HCT116 (cell line): Measurements from ENCODE around the gene PHLPP2. TPM values are rescaled to one million over a fixed set of nuclear protein-coding genes. Genes with fewer than 3 reads are reported as not detected.

Source experiments
- ATAC-seq: fragments of 200-7000 bp; cut with Tn5 transposase; 2 replicates; pipeline ENCODE4 v1.9.1; 2020; ENCODE audit warnings: mild to moderate bottlenecking, moderate library complexity
- BruUV-seq: library from RNA; stranded (reverse); fragments of 400-500 nt; replicated peaks from 2 replicates; lab custom pipeline; 2021; lab: Mats Ljungman, UMichigan
- CTCF ChIA-PET: fragments of 300-600 bp; sonication (Branson Sonifier 250); formaldehyde crosslinking; loops from one replicate; lab custom pipeline; 2021; ENCODE audit warnings: antibody characterized with exemption; lab: Charles Lee
- POLR2A ChIA-PET: fragments of 300-600, 350-600 bp; sonication (Branson Sonifier 250); formaldehyde crosslinking; loops from one replicate; lab custom pipeline; 2021; ENCODE audit warnings: antibody characterized with exemption; lab: Charles Lee
- RAD21 ChIA-PET, 2 experiments: fragments of 300-600 bp; sonication (Branson Sonifier 250); formaldehyde crosslinking; loops; one replicate each; lab custom pipeline; 2023; ENCODE audit warnings: low total read pairs in 2 of 2; ENCODE audit not compliant: uncharacterized antibody in 2 of 2, unreplicated experiment in 2 of 2, low non-redundant PET in 1 of 2; lab: Charles Lee
- DNase-seq: peaks from one replicate; pipeline ENCODE4 v3.0.0-alpha.2; 2010; ENCODE audit warnings: low read depth, low spot score
- H2AFZ ChIP-seq: fragments of 200-600 bp; shearing (Covaris generic), sonication (generic); 2 replicates; pipeline ENCODE4 v1.6.1; 2017; ENCODE audit warnings: low read depth, mixed run types, mixed read lengths, antibody characterized with exemption, low read length; ENCODE audit not compliant: poor library complexity, severe bottlenecking
- H3K27ac ChIP-seq: 2 replicates; pipeline ENCODE4 v1.5.1; 2012; ENCODE audit warnings: low read depth, low read length
- H3K27me3 ChIP-seq: fragments of 200-600 bp; sonication (generic); 2 replicates; pipeline ENCODE4 v1.6.1; 2016; ENCODE audit warnings: mixed run types, low read length, mixed read lengths; ENCODE audit not compliant: insufficient read depth
- H3K36me3 ChIP-seq, 2 experiments: fragments of 200-500 bp in 1 of 2; fragments of 200-600 bp in 1 of 2; sonication (Bioruptor generic) in 1 of 2; sonication (generic) in 1 of 2; 2 replicates each; pipeline versions ENCODE4 v1.5.1 to v1.6.1; 2014 to 2016; ENCODE audit warnings: low read length in 2 of 2, inconsistent platforms in 1 of 2, mixed read lengths in 1 of 2, mixed run types in 1 of 2; ENCODE audit not compliant: insufficient read depth in 2 of 2, control insufficient read depth in 1 of 2
- H3K4me1 ChIP-seq, 2 experiments: fragments of 200-600 bp in 1 of 2; sonication (generic) in 1 of 2; 2 replicates each; pipeline versions ENCODE4 v1.5.1 to v1.6.1; 2012 to 2017; ENCODE audit warnings: low read length in 2 of 2, inconsistent platforms in 1 of 2, mild to moderate bottlenecking in 1 of 2, mixed read lengths in 1 of 2, mixed run types in 1 of 2, moderate library complexity in 1 of 2; ENCODE audit not compliant: insufficient read depth in 2 of 2, control insufficient read depth in 1 of 2
- H3K4me2 ChIP-seq: fragments of 200-600 bp; sonication (generic); 2 replicates; pipeline ENCODE4 v1.6.1; 2017; ENCODE audit warnings: mixed run types, low read length, mixed read lengths
- H3K4me3 ChIP-seq, 2 experiments: fragments of 200-600 bp in 1 of 2; sonication (generic) in 1 of 2; replicated peaks in 1 of 2; 2 replicates each; pipeline ENCODE4 v1.5.1; 2011 to 2016; ENCODE audit warnings: low read length in 2 of 2, control low read depth in 1 of 2, low read depth in 1 of 2, mild to moderate bottlenecking in 1 of 2, mixed read lengths in 1 of 2, mixed run types in 1 of 2
- H3K79me2 ChIP-seq: fragments of 200-600 bp; sonication (generic); 2 replicates; pipeline ENCODE4 v1.6.1; 2017; ENCODE audit warnings: mild to moderate bottlenecking, mixed run types, low read length, moderate library complexity, mixed read lengths; ENCODE audit not compliant: insufficient read depth
- H3K9ac ChIP-seq: fragments of 200-600 bp; sonication (generic); 2 replicates; pipeline ENCODE4 v1.6.1; 2016; ENCODE audit warnings: low read length, mixed read lengths
- H3K9me2 ChIP-seq: fragments of 200-600 bp; sonication (generic), shearing (Covaris generic); 2 replicates; pipeline ENCODE4 v1.6.1; 2017; ENCODE audit warnings: mixed run types, mild to moderate bottlenecking, moderate library complexity; ENCODE audit not compliant: insufficient read depth
- H3K9me3 ChIP-seq, 2 experiments: fragments of 200-500 bp in 1 of 2; fragments of 200-600 bp in 1 of 2; sonication (Bioruptor generic) in 1 of 2; sonication (generic) in 1 of 2; 2 replicates each; pipeline ENCODE4 v1.6.1; 2014 to 2017; ENCODE audit warnings: low read length in 2 of 2, mixed read lengths in 2 of 2, inconsistent platforms in 1 of 2, low read depth in 1 of 2, mild to moderate bottlenecking in 1 of 2, mixed run types in 1 of 2, moderate library complexity in 1 of 2; ENCODE audit not compliant: control insufficient read depth in 1 of 2, insufficient read depth in 1 of 2
- H4K20me1 ChIP-seq: fragments of 200-600 bp; sonication (generic), shearing (Covaris generic); 2 replicates; pipeline ENCODE4 v1.6.1; 2017; ENCODE audit warnings: mixed run types, mild to moderate bottlenecking, moderate library complexity; ENCODE audit not compliant: insufficient read depth
- ATF3 ChIP-seq: IDR thresholded peaks from 2 replicates; pipeline ENCODE4 v1.6.1; 2012
- CBX3 ChIP-seq: IDR thresholded peaks from 2 replicates; pipeline ENCODE4 v1.6.1; 2012; ENCODE audit warnings: low read depth
- CEBPB ChIP-seq: IDR thresholded peaks from 2 replicates; pipeline ENCODE4 v1.6.1; 2012; ENCODE audit warnings: low read depth
- CTCF ChIP-seq, 3 experiments: fragments of 200-600 bp in 1 of 3; sonication (generic) in 1 of 3; IDR thresholded peaks in 2 of 3; conservative IDR thresholded peaks in 1 of 3; 2 replicates each; pipeline ENCODE4 v1.5.1; 2012 to 2017; ENCODE audit warnings: low read depth in 2 of 3, low read length in 2 of 3, antibody characterized with exemption in 1 of 3, borderline replicate concordance in 1 of 3, control low read depth in 1 of 3, mild to moderate bottlenecking in 1 of 3, mixed read lengths in 1 of 3, mixed run types in 1 of 3, moderate library complexity in 1 of 3; ENCODE audit not compliant: insufficient read depth in 1 of 3
- EGR1 ChIP-seq: IDR thresholded peaks from 2 replicates; pipeline ENCODE4 v1.6.1; 2012; ENCODE audit warnings: low read depth
- FOSL1 ChIP-seq: IDR thresholded peaks from 2 replicates; pipeline ENCODE4 v1.6.1; 2012; ENCODE audit warnings: low read depth
- JUND ChIP-seq: IDR thresholded peaks from 2 replicates; pipeline ENCODE4 v1.6.1; 2012
- POLR2A ChIP-seq: IDR thresholded peaks from 2 replicates; pipeline ENCODE4 v1.7.0; 2011; ENCODE audit warnings: borderline replicate concordance; ENCODE audit not compliant: insufficient read depth, insufficient read length; ENCODE audit errors: extremely low read depth
- POLR2AphosphoS5 ChIP-seq: IDR thresholded peaks from 2 replicates; pipeline ENCODE4 v1.6.1; 2011; ENCODE audit warnings: mild to moderate bottlenecking, low read depth, low read length, moderate library complexity
- SP1 ChIP-seq: IDR thresholded peaks from 2 replicates; pipeline ENCODE4 v1.6.1; 2012; ENCODE audit warnings: low read depth
- ZBTB33 ChIP-seq: IDR thresholded peaks from 2 replicates; pipeline ENCODE4 v1.6.1; 2011; ENCODE audit warnings: mild to moderate bottlenecking, low read length, moderate library complexity; ENCODE audit not compliant: insufficient replicate concordance; ENCODE audit errors: extremely low read depth
- ZNF274 ChIP-seq: fragments of 200-500 bp; sonication (Bioruptor generic); IDR thresholded peaks from 2 replicates; pipeline ENCODE4 v1.6.1; 2014; ENCODE audit warnings: mild to moderate bottlenecking, low read depth, low read length, inconsistent platforms
- intact Hi-C: fragments of 100-400 bp; cut with micrococcal nuclease; formaldehyde crosslinking; loops from 2 replicates; pipeline ENCODE4 v1.10.0; 2022
- total RNA-seq: library from RNA; stranded (reverse); gene quantifications from one replicate; pipeline ENCODE4 v1.2.1, GENCODE V29; 2021; ENCODE audit not compliant: unreplicated experiment
- TF ChIP-seq, protein P1 (sequence below): IDR thresholded peaks from 2 replicates; pipeline ENCODE4 v1.6.1; 2012
- TF ChIP-seq, protein P2 (sequence below): IDR thresholded peaks from 2 replicates; pipeline ENCODE4 v1.6.1; 2012; ENCODE audit warnings: low read depth

PHLPP2 gene
- total RNA-seq, 1 experiment from 2014 or later, result 9.0 TPM

DNA sequence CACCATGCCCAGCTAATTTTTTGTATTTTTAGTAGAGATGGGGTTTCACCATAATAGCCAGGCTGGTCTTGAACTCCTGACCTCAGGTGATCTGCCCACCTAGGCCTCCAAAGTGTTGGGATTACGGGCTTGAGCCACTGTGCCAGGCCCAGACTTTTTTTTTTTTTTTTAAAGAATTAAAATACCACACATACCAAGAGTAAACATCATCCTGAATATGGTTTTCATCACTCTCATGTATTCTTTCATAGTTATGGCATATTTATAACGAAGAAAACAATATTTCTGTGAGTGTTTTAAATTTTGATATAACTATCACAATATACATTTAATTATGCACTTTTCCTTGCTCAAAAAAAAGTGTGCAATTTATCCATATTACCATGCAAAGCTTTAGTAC is 50.3 kb downstream of the PHLPP2 start:
- no peak for DNase-seq
- no peak for TF ChIP-seq CEBPB
- TF ChIP-seq, protein P1, sequence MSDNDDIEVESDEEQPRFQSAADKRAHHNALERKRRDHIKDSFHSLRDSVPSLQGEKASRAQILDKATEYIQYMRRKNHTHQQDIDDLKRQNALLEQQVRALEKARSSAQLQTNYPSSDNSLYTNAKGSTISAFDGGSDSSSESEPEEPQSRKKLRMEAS, result no peak
- TF ChIP-seq CBX3, result no peak
- TF ChIP-seq FOSL1, result no peak
- TF ChIP-seq JUND, result no peak
- TF ChIP-seq ZNF274, result no peak
- no peak for TF ChIP-seq ZBTB33
- TF ChIP-seq SP1, result no peak
- TF ChIP-seq, protein P2, sequence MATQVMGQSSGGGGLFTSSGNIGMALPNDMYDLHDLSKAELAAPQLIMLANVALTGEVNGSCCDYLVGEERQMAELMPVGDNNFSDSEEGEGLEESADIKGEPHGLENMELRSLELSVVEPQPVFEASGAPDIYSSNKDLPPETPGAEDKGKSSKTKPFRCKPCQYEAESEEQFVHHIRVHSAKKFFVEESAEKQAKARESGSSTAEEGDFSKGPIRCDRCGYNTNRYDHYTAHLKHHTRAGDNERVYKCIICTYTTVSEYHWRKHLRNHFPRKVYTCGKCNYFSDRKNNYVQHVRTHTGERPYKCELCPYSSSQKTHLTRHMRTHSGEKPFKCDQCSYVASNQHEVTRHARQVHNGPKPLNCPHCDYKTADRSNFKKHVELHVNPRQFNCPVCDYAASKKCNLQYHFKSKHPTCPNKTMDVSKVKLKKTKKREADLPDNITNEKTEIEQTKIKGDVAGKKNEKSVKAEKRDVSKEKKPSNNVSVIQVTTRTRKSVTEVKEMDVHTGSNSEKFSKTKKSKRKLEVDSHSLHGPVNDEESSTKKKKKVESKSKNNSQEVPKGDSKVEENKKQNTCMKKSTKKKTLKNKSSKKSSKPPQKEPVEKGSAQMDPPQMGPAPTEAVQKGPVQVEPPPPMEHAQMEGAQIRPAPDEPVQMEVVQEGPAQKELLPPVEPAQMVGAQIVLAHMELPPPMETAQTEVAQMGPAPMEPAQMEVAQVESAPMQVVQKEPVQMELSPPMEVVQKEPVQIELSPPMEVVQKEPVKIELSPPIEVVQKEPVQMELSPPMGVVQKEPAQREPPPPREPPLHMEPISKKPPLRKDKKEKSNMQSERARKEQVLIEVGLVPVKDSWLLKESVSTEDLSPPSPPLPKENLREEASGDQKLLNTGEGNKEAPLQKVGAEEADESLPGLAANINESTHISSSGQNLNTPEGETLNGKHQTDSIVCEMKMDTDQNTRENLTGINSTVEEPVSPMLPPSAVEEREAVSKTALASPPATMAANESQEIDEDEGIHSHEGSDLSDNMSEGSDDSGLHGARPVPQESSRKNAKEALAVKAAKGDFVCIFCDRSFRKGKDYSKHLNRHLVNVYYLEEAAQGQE, result no peak
- no peak for TF ChIP-seq POLR2AphosphoS5
- TF ChIP-seq EGR1, result no peak
- no peak for TF ChIP-seq CTCF (IDR thresholded peaks at IDR 0.05 in 2 of 3, conservative IDR thresholded peaks at IDR 0.05 in 1 of 3; ENCODE audit: borderline replicate concordance in 1 of 3, insufficient read depth in 1 of 3, low read depth in 2 of 3, low read length in 2 of 3)
- TF ChIP-seq ATF3, result no peak
- TF ChIP-seq POLR2A, result no peak
- no peaks in the 10 kb centered on the region for H3K9me3 ChIP-seq
- RAD21 ChIA-PET, result no interaction called here
- H3K4me2 ChIP-seq, result no peak overlapping the region
- no peak overlapping the region for H3K27ac ChIP-seq
- no peaks in the 10 kb centered on the region for H3K79me2 ChIP-seq
- no peak for ATAC-seq
- no peak overlapping the region for H2AFZ ChIP-seq
- H3K9ac ChIP-seq, result no peak overlapping the region
- no peaks in the 10 kb centered on the region for H3K27me3 ChIP-seq
- peaks cover 9 to 15% of the 10 kb centered on the region in 2 experiments; a peak in 3 of 4 replicates for H3K36me3 ChIP-seq
- H3K9me2 ChIP-seq, result no peaks in the 10 kb centered on the region
- intact Hi-C loops, result loop anchor here (5.0 kb wide), 1 partner anchor 78 kb away; no protein-coding TSS in a partner anchor
- CTCF ChIA-PET, result no interaction called here
- H3K4me3 ChIP-seq, result no peak overlapping the region
- no peaks in the 10 kb centered on the region for H4K20me1 ChIP-seq
- H3K4me1 ChIP-seq, result no peaks in the 10 kb centered on the region
- POLR2A ChIA-PET, result interaction anchor here (0.6 kb wide), 1 partner anchor 927 kb away, joined by 3 read pairs; no protein-coding TSS in a partner anchor
- no TSS peak for BruUV-seq
